DMS 273 (cell line): Measurements from ENCODE around the gene KCNT1.

Experiments
- DNase-seq: peaks from one replicate; lab custom pipeline; 2025; ENCODE audit not compliant: unreplicated experiment; lab: John Stamatoyannopoulos, UW

KCNT1 gene

DNA sequence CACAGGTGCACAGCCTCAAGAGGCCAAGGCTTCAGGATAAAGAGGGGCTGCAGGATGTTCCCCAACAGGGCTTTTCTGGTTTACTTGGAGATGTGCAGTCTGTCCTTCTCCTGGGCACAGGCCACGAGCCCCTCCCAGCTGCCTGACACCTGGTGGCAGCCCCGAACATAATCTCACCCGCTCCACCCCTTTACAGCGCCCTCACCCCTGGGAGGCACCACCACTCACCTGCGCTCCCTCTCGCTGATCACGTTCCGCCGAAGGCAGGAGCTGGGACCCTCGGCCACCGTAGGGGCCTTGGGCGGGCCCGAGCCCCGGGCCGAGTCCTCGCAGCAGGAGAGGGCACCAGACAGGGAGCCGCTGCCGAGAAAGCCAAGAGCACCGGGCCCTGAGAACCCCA is 3.2 kb upstream of the KCNT1 start:
- DNase-seq: no peak

DNA sequence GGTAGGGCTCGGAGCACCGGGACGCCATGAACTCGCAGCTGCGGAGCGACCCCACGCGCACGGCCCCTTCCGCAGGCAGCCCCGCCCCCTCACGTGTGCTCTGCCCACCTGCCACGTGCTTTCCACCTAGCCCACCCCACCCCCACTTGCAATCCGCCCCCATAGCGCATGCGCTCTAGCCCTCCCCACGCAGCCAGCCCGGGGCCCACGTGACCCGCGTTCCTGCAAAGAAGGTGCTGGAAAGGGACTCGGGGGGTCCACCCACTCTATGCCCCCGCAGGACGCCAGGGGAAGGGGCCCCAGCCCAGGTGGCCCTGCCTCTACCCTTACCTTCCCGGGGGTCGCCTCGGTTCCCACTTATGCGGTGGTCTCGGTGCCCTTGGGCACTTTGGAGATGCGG is 2.5 kb upstream of the KCNT1 start, which contains the start of gene SOHLH1:
Gene SOHLH1, minus strand, starts transcription at position 42 of the 400 bp plus-strand sequence. Its CDS starts 14 bp downstream, at position 28.
- DNase-seq: no peak

DNA sequence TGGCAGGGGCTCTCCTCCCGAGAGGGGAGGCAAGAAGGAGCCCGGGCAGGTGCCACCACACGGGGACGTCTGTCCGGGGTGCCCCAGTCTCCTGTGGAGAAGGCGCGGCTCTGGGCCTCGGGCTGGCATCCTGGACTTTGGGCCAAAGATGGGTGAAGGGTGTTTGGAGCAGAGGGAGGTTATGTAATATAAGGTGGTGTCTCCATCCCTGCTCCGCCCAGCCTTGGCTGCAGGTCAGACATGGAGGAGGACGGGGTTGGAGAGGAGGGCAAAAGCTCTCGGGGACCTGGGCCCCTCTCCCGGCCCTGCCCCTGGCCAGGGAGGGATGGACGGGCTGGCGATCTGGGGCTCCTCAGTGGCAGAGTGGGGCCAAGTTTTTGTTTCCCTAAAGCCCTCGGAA is 1.5 kb upstream of the KCNT1 start:
- DNase-seq: no peak

DNA sequence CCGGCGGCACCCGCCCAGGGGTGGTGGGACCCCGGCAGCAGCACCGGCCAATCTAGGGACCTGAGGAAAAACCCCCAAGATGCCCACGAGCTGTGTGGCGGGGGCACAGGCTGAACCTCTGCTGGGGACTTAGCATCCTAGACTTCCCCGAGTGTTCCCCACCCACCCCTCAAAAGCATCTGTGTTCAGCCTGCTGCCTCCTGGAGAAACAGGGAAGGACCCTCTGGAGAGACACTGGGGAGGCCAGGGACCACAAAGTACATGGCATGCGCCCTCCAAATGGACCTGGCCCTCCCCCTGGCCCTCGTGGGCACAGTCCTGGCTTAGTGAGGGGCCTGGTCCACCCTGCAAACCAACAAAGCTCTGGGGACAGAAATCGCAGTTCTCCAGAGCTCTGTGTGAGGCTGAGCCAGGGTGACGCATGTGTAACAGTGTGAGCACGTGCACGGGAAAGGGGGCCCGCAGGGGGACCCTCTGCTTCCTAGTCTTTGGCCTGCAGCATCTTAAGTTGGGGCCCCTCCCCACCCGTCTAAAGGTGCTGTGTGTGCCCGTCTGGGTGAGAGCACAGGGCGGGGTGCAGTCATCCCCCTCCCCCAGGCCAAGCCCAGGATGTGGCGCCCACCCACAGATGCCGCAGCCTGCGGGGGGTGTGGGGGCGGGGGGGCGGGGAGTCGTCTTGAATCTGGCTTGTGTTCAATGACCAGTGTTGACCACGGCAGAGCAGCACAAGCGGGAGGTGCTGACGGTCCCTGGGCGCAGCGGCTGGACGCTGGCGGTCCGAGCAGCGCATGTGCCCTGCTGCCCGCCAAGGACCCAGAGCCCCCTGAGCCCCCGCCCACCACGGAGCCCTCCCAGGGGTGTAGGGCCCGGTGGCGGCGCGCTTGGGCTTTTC is 672 bp upstream of the KCNT1 start:
- DNase-seq: no peak

DNA sequence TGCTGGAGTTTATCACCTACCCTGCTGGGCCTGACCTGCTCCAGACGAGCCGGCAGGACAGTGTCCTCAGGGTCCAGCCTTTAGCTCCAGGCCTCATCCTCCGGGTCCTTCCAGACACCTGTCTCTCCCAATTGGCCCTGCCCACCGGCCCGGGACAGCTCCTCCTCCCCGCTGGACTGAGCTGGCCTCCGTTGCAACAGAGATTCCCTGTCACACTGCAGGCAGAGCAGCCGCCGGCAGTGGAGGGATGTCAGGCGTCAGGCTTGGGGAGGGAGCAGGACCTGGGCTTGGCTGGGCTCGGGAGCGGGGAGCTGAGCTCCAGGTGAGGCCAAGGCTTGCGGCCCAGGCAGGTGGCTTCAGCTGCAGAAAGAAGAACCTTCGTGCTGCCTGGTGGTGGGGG is 1.7 kb downstream of the KCNT1 start:
- no peak for DNase-seq

DNA sequence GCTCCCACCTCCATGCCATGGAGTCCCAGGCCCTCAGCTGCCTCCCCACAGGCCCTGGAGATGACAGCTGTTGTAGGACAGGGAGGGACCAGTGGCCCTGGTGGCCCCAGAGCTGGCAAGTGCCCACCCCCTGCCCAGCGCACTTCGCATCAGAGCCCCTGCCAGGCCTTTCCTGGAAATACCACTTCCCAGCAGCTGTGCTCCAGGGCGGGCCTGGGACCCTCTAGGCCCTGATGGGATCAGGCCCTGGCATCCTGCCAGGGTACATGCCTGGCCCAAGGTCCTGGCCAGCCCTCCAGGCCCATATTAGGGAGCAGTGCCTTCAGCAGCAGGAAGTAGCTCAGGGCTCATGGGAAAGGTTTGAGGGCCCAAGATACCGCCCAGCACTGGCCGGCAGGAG is 2.5 kb downstream of the KCNT1 start:
- no peak for DNase-seq

DNA sequence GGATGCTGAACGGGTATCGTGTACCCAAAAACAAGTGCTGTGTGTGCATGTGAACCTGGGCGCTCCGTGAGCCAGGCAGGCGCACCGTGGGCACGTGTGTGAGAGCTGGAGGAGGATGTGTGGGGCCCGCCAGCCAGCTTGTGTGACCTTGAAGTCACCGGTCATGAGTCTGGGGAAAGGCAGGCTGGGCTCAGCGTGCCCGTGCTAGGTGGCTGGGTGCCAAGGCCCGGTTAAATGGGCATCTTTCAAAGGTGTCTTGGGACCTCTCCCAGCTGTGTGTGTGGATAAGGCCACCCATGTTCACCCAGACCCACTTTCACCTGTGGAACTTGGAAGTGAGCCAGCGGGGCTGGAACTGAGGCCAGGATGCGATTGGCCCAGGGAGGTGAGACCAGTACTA is 3.4 kb downstream of the KCNT1 start:
- no peak for DNase-seq

DNA sequence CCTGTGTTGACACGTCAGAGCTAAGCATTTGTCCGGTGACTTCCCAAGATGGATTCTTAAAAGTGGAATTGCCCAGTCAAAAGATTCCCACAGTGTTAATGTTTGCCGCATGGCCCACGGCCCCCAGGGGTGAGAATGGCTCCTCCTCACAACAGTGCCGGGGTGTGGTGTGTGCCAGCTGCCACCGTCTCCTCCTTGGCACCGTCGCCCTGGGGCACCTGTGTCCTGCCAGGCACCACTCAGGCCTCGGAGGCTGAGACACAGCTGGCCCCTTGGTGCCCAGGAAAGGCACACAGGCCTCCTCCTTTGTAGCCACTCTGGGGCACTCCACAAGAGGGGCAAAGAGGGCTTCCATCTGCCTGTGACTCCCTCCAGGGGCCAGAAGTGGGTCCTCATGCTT is 4.3 kb downstream of the KCNT1 start:
- no peak for DNase-seq

DNA sequence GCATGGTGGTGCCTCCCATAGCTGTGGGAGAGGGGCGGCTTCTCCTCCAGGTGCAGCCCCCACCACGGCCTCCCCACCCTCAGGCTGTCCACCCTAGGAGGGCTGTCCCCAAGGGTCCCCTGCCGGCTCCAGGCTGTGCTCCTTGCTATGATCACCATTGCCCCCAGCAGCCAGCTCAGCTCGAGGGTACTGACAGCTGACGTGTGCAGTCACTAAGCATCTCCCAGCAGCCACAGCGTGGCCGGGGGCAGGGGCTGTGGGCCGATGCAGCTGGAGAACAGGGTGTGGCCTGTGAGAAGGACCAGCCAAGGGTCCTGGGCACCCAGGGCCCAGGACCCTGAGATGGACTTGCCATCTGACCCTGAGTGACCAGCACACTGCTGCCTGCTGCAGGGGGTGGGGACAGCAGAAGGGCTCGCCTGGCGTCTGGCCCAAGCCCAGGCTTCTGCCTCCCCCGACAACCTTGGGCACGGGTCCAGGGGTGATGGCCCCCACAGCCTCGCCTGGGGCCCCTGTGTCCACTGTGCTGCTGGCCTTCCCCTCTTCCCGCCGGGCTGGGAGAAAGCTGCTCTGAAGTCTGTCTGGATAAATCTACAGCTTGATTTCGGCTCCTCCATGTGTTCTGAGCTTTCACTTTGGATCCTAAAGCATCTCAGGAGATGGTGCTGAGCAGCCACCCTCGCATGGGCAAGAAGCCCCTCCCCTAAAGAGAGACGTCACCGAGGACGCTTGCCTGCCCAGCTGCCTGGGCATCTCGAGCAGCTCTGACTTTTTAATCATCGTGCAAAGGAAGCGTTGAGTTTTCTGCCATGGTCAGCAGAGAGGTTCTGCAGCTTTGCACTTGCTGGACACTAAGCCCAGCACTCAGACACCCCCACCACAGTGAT is 5.5 kb downstream of the KCNT1 start:
- no peak for DNase-seq

DNA sequence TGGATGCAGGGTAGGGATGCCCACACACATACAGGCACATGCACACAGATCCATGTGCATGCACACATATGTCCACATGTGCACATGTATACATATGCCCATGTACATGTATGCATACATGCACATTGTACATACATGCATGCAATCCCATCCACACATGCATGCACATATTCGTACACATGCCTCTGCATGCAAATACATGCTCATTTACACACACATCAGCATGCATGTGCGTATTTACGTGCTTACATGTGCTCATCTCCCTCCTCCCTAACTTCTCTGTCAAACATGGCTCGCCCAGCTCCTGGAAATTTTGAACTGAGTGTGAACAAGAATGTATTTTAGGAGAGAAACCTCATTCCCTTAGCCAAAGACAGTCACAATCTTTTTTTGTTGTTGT is 6.2 kb downstream of the KCNT1 start:
- DNase-seq: no peak

DNA sequence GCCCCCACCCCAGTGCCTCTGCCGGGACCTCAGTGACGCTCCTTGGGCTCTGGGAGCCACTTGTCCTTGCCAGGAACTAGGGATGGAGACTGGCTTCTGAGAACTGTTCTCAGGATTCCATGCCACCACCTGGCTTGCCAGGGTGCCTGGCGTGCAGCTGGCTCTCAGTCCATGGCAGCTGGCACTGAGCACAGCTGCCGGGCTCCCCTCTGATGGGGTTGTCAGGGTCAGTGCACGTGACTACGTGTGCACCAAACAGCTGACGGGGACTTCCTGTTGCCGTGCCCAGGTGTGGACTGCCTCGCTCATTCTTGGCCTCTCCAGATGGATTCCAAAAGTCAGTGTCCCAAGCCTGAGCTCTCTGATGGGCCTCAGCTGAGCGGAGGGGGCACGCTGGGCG is 9.4 kb downstream of the KCNT1 start:
- peak; percentile 60 for DNase-seq

DNA sequence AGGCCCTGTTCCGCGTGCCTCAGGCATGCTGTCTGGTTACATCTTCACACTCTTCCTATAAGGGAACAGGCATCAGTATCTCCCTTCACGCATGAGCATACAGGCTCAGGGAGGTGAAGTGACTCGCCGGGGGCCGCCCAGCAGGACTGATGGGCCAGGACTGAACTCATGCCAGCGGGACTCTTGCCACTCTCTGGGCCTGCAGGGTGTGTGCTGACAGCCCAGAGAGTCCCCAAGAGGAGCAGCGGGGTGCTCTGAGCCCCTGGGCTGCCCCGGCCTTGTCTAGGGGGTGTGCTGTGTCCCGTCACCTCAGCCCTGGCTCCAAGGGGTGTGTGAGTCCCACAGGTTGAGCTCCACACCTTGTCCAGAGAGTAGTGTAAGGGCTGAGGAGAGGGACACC is 9.9 kb downstream of the KCNT1 start:
- no peak for DNase-seq

DNA sequence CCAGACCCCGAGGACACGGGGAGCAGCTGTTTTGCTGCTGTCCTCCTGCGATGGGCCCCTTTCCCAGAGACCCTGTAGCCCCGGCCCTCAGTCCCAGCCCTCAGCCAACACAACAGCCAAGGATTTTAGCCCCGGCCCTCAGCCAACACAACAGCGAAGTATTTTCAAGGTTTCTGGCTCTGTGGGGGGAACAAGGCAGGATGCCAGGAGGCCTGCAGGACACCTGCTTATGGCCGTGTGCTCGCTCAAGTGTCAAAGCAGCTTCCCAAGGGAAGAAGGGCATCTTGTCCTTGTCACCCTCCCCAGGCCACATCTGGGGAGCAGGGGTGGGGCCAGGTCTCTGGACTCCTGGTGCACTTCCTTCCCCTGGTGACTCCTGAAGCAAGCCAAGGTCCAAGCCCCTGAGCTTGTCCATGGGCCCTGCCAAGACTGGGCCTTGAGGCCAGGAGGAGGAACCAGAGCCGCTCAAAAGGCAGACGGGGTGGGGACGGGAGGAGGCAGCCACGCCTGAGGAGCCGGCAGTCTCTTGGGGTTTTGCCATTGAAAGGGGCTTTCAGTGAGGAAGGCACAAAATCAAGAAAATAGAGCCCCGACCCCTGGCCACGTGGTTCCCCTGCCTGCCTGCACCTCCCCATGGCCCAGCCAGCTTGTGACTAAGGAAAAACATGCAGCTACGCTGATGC is 10.8 kb downstream of the KCNT1 start:
- peak; percentile 41 for DNase-seq

DNA sequence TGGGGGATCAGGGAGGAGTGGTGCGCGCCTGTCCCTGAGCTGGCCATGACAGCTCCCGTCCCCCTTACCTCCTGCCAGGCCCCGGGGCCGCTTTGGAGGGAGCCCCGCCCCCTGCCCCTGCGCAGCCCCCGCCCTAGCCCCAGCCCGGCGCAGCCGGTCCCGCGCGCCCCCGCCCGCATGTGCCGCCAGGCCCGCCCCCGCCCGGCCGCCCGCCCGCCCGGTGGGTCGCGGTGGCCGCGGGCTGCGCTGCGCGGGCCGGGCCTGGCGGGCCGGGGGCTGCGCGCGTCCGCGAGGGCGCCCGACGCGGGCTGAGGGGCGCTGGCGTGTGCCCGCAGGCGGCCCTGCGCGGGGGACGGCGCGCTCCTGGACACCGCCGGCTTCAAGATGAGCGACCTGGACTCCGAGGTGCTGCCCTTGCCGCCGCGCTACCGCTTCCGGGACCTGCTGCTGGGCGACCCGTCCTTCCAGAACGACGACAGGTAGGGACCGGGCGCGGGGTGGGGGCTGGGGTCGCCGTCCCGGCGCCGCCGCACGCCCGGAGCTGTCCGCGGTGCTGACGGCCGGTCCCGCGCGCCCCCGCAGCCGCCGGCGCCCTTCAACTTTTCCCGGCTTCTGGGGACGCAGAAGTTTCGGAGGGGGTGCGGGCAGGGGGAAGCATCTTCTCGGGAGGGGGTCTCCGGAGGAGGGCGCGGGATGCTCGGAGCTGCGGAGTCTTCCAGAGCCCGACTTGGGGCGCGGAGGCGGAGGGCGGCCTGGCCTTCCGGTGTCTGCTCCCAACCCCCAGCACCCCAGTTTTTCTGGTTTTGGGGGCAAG is 12.5 kb downstream of the KCNT1 start:
- no peak for DNase-seq

DNA sequence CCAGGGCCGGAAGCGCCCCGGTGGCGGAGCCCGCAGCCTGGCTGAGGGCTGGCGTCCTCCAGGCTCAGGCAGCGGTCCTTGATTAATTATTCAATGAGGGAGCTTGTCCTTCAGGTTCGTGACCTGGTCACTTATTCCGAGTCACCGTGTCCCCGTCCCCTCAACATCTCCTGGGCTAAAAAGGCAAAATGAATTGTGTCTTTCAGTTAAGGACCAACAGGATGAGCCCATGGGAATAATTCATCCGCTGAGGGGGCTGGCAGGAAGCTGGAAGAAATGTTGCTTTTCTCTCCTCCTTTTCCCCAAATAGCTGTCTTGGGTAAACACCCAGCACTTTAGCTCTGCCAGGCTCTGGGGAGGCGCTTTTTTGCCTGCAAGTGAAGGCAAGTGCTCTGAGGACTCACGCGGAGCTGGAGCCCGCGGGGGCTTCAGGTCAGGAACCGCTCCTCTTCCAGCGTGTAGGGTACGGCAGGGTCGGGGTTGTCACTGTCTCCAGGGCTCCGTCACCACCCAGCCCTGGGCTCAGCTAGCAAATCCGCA is 13.1 kb downstream of the KCNT1 start:
- no peak for DNase-seq

DNA sequence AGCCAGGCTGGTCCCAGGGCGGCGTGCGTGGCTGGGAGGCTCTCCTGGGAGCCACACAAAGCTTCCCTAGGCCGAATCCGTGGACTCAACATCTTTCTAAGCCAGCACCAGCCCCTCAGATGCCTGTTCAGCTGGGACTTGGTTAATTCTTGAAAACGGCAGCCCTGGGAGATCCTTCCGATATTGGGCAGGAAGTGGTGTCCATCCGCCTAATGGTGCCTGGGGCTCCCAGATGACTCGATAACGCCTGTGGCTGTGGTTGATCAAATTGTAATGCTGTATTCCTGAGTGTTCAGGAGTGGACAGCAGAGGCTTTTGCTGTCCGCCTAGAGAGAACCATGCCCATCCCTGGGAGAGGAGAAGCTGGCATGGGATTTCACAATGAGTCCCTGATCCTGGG is 14.1 kb downstream of the KCNT1 start:
- DNase-seq: no peak

DNA sequence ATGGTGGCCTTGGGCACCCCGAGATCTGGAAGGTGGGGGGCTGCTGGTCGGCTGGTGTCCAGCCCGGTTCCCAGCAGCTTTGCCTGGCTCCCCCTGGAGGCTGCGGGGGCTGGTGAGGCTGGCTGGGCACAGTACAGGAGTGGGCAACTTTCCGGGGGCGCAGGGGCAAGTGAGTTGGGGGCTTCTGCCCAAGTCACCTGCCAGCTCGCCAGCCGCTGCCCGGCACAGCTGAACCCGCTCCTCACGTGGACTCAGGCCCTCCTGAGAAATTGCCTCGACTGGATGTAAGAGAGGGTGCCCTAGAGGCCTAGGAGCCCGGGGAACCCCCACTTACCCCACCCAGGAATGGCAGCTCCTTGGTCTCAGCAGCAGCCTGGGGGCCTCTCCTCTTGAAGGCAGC is 15.4 kb downstream of the KCNT1 start:
- no peak for DNase-seq

DNA sequence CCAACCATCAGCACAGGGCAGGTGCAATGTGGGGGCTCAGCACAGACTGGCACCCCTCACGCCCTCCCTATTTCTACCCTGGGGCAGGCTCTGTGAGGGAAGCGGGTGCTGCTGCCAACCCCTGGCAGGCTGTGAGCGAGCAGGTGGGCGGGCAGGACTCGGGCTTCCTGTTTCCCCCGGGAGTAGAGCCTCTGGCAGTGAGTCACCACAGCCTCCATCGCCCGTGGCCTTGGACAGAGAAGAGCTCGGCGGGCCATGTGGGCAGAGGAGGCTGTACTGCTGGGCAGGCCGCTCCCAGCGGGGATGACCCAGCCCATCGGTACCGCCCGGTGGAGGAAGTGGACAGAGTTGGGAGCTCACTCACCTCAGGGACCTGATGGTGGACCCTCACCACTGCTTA is 16.6 kb downstream of the KCNT1 start:
- DNase-seq: peak; percentile 63

DNA sequence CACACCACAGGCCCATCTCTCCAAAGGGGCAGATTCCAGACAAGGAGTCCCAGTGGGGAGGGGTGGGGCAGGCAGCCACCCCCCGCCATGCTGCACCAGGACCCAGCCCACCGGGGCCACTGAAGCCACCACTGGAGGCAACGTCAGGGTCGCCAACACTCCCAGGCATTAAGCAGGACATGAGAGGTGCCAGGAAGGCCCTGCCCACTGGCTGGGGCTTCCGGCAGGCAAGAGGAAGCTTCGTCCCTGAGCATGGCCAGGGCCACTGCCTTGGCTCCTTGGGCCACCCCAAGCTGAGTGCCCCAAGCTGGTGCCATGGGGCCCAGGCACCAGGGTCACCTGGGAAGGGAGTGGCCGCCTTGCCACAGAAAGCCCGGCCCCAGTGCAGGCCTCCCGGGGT is 17.5 kb downstream of the KCNT1 start:
- no peak for DNase-seq

DNA sequence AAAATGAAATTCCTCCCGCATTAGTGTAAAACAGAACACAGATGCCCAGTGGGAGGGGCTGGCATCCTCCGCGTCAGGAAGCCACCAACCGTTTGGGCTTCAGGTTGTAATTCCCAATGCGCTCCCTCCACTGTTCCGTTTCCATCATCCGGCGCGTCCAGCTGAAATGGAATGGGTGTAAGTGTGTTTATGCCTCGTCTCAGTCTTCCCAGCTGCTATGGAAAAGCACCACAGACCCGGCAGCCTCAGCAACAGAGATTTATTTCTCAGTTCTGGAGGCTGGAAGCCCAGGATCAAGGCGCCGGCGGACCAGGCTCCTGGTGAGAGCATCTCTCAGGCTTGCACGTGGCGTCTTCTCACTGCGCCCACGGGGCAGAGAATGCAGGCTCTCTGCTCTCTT is 20.4 kb downstream of the KCNT1 start:
- no peak for DNase-seq
